HG03135 (cell line): Measurements from ENCODE around the gene MAB21L4.
"Not testable (repeated sequence)": the region's sequence is repeated elsewhere in the genome, so short reads cannot be mapped to it uniquely, and the experiment has no call there.

Experiments used
- ATAC-seq: cut with Tn5 transposase; IDR thresholded peaks from one replicate; pipeline ENCODE4 v1.9.1; 2021; ENCODE audit warnings: mild to moderate bottlenecking, moderate library complexity; ENCODE audit not compliant: unreplicated experiment

Gene MAB21L4

GRCh38 chr2:240846309-240846708, 49.6 kb downstream of the MAB21L4 start:
- ATAC-seq = not testable (repeated sequence)

GRCh38 chr2:240840435-240841060, 55.4 kb downstream of the MAB21L4 start:
- ATAC-seq = no peak

GRCh38 chr2:240839152-240840143, 56.5 kb downstream of the MAB21L4 start:
- no peak for ATAC-seq

GRCh38 chr2:240837621-240838020, 58.3 kb downstream of the MAB21L4 start:
- ATAC-seq = no peak

- no peak for ATAC-seq
Measured at GRCh38 chr2:240836781-240837467, 59.0 kb downstream of the MAB21L4 start.
